AG10803 (cell line): ENCODE results near the gene UBE2O.

ENCODE experiments used
- DNase-seq: peaks from one replicate; pipeline ENCODE4 v3.0.0; 2010; ENCODE audit warnings: low read depth
- H3K4me3 ChIP-seq: 2 replicates; pipeline ENCODE4 v1.5.1; 2011; ENCODE audit warnings: mild to moderate bottlenecking, low read length, control low read depth
- CTCF ChIP-seq: conservative IDR thresholded peaks from 2 replicates; pipeline ENCODE4 v1.5.1; 2011; ENCODE audit warnings: mild to moderate bottlenecking, low read length, control low read depth, inconsistent platforms

UBE2O gene

GRCh38 chr17:76484228-76484725 is 31.3 kb upstream of the UBE2O start:
- H3K4me3 ChIP-seq, result no peak overlapping the region
- TF ChIP-seq CTCF, result no peak
- no peak for DNase-seq

GRCh38 chr17:76481071-76481655 is 28.2 kb upstream of the UBE2O start:
- TF ChIP-seq CTCF, result no peak
- H3K4me3 ChIP-seq, result no peak overlapping the region

GRCh38 chr17:76480632-76481031 is 27.7 kb upstream of the UBE2O start:
- TF ChIP-seq CTCF, result no peak
- H3K4me3 ChIP-seq, result no peak overlapping the region
- DNase-seq, result no peak

More at GRCh38 chr17:76481071-76481655, 28.2 kb upstream of the UBE2O start:
- DNase-seq, result no peak

- no peak for TF ChIP-seq CTCF
- no peak for DNase-seq
- no peak overlapping the region for H3K4me3 ChIP-seq
These were observed 26.6 kb upstream of the UBE2O start for GRCh38 chr17:76479515-76480060.

- no peak overlapping the region for H3K4me3 ChIP-seq
- TF ChIP-seq CTCF, result no peak
- no peak for DNase-seq
These were observed 26.0 kb upstream of the UBE2O start for GRCh38 chr17:76478730-76479514.

GRCh38 chr17:76478097-76478496 is 25.1 kb upstream of the UBE2O start:
- TF ChIP-seq CTCF, result no peak
- no peak overlapping the region for H3K4me3 ChIP-seq
- no peak for DNase-seq
